ENCODE data around the gene PDP2.

The PDP2 gene

DNA sequence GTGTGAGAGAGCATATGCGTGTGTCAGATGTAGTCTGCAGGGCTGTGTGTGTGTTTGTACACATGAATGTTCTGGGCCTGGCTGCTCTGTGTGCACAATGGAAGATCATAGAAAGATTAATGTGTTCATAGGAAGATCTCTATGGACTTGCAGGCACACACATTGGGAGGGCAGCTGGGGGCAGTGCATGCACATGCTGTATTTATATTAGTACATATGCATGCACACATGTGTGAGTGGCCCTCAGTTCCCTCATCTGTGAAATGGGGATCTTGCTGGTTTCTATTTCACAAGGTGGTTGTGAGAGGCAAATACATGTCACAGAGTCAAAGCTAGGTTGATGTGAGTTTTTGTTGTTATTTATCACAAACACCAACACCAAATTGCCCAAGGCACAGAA is 34.0 kb upstream of the PDP2 start:
- POLR2A ChIA-PET = no interaction called here
- TF ChIP-seq, protein P1, sequence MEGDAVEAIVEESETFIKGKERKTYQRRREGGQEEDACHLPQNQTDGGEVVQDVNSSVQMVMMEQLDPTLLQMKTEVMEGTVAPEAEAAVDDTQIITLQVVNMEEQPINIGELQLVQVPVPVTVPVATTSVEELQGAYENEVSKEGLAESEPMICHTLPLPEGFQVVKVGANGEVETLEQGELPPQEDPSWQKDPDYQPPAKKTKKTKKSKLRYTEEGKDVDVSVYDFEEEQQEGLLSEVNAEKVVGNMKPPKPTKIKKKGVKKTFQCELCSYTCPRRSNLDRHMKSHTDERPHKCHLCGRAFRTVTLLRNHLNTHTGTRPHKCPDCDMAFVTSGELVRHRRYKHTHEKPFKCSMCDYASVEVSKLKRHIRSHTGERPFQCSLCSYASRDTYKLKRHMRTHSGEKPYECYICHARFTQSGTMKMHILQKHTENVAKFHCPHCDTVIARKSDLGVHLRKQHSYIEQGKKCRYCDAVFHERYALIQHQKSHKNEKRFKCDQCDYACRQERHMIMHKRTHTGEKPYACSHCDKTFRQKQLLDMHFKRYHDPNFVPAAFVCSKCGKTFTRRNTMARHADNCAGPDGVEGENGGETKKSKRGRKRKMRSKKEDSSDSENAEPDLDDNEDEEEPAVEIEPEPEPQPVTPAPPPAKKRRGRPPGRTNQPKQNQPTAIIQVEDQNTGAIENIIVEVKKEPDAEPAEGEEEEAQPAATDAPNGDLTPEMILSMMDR (IDR thresholded peaks at IDR 0.05; ENCODE audit: control extremely low read depth, extremely low read depth, low read depth, missing control alignments) = no peak
- DNase-seq (ENCODE audit: extremely low spot score) = no peak
- CTCF ChIA-PET = interaction anchor here (0.7 to 16.2 kb wide), 4 partner anchors 16 to 238 kb away, joined by 3 to 176 read pairs (median 37); partner anchors contain the start of gene NAE1

DNA sequence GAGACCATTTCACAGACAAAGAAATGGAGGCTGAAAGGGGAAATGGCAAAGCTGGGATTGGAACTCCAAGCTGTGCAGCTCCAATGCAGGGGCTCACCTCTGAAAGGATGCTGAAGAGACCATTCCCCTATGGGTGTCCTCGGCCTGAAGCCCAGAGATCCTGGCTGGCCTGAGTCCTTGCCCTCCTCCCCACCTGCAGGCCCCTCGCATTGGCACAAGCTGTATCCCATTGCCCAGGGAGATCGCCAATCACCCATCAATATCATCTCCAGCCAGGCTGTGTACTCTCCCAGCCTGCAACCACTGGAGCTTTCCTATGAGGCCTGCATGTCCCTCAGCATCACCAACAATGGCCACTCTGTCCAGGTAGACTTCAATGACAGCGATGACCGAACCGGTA is 33.5 kb upstream of the PDP2 start:
- ChIA-PET CTCF (interaction anchor here (0.7 to 16.2 kb wide), 6 partner anchors 13 to 238 kb away, joined by 3 to 176 read pairs (median 4); partner anchors contain the start of gene NAE1), POLR2A (no interaction called here)
- DNase-seq (ENCODE audit: extremely low spot score) = no peak
- TF ChIP-seq, protein P1 (IDR thresholded peaks at IDR 0.05; ENCODE audit: control extremely low read depth, extremely low read depth, low read depth, missing control alignments) = no peak

DNA sequence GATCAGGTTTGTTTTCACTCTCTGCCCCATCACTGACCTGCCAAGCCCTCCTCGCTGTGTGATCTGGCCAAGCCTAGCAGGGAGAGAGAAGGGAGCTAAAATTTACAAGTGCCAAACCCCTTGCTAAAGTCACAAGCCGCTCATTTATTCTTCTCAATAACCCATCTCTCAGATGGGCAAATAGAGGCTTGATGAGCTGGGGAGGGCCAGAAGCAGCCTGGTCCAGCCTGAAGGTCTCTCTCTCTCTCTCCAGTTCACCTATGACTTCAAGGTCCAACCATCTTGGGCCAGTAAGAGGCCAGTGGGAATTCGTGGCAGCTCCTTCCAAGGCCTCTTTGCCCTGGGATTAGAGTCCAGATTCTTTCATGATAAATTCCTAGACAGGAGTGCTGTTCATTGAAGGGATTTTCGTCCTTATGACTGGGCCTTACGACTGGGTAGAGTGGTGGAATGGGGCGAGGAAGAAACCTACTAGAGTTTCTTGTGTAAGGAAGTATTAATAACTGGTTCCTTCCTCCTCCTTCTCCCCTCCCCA is 32.7 kb upstream of the PDP2 start:
- DNase-seq (ENCODE audit: extremely low spot score) = no peak
- TF ChIP-seq, protein P1 (IDR thresholded peaks at IDR 0.05; ENCODE audit: control extremely low read depth, extremely low read depth, low read depth, missing control alignments) = no peak
- CTCF ChIA-PET = interaction anchor here (1.0 to 16.2 kb wide), 6 partner anchors 13 to 196 kb away, joined by 3 to 176 read pairs (median 4); partner anchors contain the start of gene NAE1
- POLR2A ChIA-PET = no interaction called here

DNA sequence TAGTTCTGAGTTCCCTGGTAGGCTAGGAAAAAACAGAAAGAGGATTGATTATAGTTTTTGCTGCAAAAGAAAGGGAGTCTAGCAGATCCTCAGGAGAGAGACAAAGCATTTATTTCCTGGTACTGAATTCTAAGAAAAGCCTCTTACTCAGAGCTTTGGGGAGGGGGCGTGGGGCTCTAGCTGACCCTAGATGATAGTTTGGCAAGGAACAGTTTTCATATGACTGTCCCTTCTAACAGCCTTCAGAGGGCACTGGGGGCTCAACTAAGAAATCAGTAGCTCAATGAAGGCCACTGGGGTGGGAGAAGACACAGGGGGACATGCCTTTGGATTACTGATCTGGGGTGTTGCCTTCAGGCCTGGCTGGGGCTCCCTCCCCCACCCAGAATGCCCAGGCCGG is 32.1 kb upstream of the PDP2 start:
- TF ChIP-seq, protein P1 (IDR thresholded peaks at IDR 0.05; ENCODE audit: control extremely low read depth, extremely low read depth, low read depth, missing control alignments) = no peak
- DNase-seq (ENCODE audit: extremely low spot score) = no peak
- ChIA-PET CTCF (interaction anchor here (1.3 to 16.2 kb wide), 4 partner anchors 17 to 197 kb away, joined by 3 to 176 read pairs (median 16); partner anchors contain the start of gene NAE1), POLR2A (no interaction called here)

DNA sequence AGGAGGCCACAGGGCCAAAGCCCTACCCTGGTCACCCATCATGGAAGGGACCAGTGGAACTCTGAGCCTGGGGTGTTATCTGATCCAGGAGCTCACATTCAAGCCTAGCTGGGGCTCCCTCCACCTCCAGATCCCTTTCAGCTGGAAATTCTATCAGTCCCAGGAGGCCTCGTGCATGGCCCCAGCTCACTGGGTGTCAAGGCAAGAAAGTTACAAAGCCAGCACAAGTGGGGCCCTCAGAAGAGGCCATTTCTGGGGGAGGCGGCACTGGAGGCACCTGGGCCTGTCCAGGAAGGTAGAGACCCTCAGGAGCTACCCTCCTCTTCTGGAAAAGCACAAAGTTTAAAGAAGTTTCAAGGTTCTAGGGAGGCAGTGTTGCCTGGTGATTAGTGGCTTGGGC is 31.3 kb upstream of the PDP2 start:
- DNase-seq (ENCODE audit: extremely low spot score) = no peak
- TF ChIP-seq, protein P1 (IDR thresholded peaks at IDR 0.05; ENCODE audit: control extremely low read depth, extremely low read depth, low read depth, missing control alignments) = no peak
- CTCF ChIA-PET = interaction anchor here (1.1 to 16.2 kb wide), 7 partner anchors 12 to 198 kb away, joined by 3 to 176 read pairs (median 4); partner anchors contain the start of gene NAE1
- POLR2A ChIA-PET = no interaction called here

DNA sequence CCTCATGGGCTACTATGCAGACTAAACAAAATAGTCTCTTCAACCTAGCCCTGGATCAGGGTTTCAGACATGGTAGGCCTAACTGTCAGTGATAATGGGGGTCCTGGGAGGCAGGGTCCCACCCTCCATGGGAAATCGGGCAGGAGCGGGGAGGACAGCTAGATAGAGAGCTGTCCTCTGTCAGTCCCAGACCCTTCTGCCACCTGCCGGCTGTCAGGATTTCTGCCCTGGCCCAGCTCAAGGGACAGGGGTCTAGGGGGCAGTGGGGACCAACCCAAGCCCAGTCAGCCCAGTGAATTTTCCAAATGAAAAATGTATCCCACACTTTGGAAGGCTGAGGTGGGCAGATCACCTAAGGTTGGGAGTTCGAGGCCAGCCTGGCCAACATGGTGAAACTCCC is 30.8 kb upstream of the PDP2 start:
- no peak for DNase-seq (ENCODE audit: extremely low spot score)
- POLR2A ChIA-PET = no interaction called here
- CTCF ChIA-PET = interaction anchor here (1.1 to 16.2 kb wide), 6 partner anchors 11 to 24 kb away, joined by 3 to 176 read pairs (median 4); partner anchors contain the start of gene NAE1
- TF ChIP-seq, protein P1 (IDR thresholded peaks at IDR 0.05; ENCODE audit: control extremely low read depth, extremely low read depth, low read depth, missing control alignments) = no peak

All from GM10248 (cell line).